Measurements from ENCODE around the gene NRN1L.
A peak's percentile ranks its signal among the peaks of the same experiment; 100 is the strongest.

Gene NRN1L

DNA sequence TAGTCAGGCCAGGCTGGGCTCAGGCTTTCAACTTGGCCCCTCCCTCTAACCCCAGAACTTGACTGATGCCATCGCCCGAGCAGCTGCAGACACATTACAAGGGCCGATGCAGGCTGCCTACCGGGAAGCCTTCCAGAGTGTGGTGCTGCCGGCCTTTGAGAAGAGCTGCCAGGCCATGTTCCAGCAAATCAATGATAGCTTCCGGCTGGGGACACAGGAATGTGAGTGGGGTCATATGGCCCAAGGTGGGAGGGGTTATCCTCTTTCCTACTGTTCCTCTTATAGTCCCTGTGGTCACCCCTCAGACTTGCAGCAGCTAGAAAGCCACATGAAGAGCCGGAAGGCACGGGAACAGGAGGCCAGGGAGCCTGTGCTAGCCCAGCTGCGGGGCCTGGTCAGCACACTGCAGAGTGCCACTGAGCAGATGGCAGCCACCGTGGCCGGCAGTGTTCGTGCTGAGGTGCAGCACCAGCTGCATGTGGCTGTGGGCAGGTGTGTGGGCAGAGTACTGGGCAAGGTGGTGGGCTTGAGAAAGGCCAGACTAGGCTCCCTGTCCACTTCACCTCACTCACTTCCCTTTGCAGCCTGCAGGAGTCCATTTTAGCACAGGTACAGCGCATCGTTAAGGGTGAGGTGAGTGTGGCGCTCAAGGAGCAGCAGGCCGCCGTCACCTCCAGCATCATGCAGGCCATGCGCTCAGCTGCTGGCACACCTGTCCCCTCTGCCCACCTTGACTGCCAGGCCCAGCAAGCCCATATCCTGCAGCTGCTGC is 2.1 kb upstream of the NRN1L start:
- peaks cover 39% of the 10 kb centered on the region for H3K36me3 ChIP-seq (ENCODE audit: control insufficient read depth, insufficient read depth, low read length)
- 94 to 95% methylated on average over 18 of the region's 18 CpGs for WGBS, 2 experiments
- H3K27ac ChIP-seq (ENCODE audit: insufficient read depth, low read depth, low read length, poor library complexity, severe bottlenecking), result no peak overlapping the region
- H3K4me1 ChIP-seq (ENCODE audit: control insufficient read depth, insufficient read depth, low read length), result no peaks in the 10 kb centered on the region
- H3K4me3 ChIP-seq (ENCODE audit: insufficient read depth, low read depth, low read length), result no peak overlapping the region
- H3K9me3 ChIP-seq (ENCODE audit: control insufficient read depth, low read length), result no peaks in the 10 kb centered on the region
- H3K27me3 ChIP-seq (ENCODE audit: control insufficient read depth, insufficient read depth, low read length, poor library complexity, severe bottlenecking), result no peaks in the 10 kb centered on the region

DNA sequence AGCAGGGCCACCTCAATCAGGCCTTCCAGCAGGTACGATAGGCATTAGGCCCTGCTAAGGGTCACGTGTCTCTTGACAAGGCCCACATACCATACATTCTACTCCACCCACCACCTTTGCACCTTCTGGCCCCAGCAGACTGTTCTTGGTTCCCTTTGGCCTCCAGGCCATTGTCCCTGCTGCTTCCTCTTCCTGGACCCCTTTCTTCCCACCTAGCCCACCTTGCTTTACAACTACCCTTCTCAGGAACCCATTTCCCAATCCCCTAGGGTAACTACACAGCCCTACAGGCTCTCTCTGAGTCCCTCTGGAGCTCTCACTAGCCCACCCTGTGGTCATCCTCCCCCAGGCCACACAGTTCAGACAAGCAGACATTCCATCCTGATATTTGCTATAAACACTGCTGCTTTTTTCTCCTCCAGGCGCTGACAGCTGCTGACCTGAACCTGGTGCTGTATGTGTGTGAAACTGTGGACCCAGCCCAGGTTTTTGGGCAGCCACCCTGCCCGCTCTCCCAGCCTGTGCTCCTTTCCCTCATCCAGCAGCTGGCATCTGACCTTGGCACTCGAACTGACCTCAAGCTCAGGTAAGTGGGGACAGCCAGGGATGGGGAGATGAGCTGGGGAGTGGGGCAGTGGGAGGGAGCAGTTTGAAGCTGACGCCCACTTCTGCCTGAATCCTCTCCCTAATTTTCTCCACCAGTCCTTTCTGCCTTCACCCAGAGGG is 1.4 kb upstream of the NRN1L start:
- Histone ChIP-seq H3K36me3 (ENCODE audit: control insufficient read depth, insufficient read depth, low read length) (peaks cover 33% of the 10 kb centered on the region), H3K4me1 (ENCODE audit: control insufficient read depth, insufficient read depth, low read length) (no peaks in the 10 kb centered on the region), H3K27ac (ENCODE audit: insufficient read depth, low read depth, low read length, poor library complexity, severe bottlenecking) (no peak overlapping the region), H3K4me3 (ENCODE audit: insufficient read depth, low read depth, low read length) (no peak overlapping the region), H3K9me3 (ENCODE audit: control insufficient read depth, low read length) (no peaks in the 10 kb centered on the region), H3K27me3 (ENCODE audit: control insufficient read depth, insufficient read depth, low read length, poor library complexity, severe bottlenecking) (no peaks in the 10 kb centered on the region)
- WGBS, 2 experiments, result 82 to 94% methylated on average over 6 of the region's 6 CpGs

DNA sequence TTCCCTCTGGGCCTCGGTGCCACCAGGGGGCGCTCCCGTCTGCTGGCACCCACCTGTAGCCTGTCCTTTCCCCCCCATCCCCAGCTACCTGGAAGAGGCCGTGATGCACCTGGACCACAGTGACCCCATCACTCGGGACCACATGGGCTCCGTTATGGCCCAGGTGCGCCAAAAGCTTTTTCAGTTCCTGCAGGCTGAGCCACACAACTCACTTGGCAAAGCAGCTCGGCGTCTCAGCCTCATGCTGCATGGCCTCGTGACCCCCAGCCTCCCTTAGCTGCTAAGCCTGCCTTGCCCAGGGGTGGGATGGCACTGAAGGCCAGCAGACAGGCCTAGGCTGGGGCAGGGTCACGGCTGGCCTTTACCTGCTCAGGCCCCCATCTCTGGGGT is 818 bp upstream of the NRN1L start:
- no peaks in the 10 kb centered on the region for H3K4me1 ChIP-seq (ENCODE audit: control insufficient read depth, insufficient read depth, low read length)
- no peaks in the 10 kb centered on the region for H3K27me3 ChIP-seq (ENCODE audit: control insufficient read depth, insufficient read depth, low read length, poor library complexity, severe bottlenecking)
- 65 to 67% methylated on average over 11 of the region's 11 CpGs for WGBS, 2 experiments
- no peaks in the 10 kb centered on the region for H3K9me3 ChIP-seq (ENCODE audit: control insufficient read depth, low read length)
- peaks cover 27% of the 10 kb centered on the region for H3K36me3 ChIP-seq (ENCODE audit: control insufficient read depth, insufficient read depth, low read length)
- no peak overlapping the region for H3K4me3 ChIP-seq (ENCODE audit: insufficient read depth, low read depth, low read length)
- no peak overlapping the region for H3K27ac ChIP-seq (ENCODE audit: insufficient read depth, low read depth, low read length, poor library complexity, severe bottlenecking)

DNA sequence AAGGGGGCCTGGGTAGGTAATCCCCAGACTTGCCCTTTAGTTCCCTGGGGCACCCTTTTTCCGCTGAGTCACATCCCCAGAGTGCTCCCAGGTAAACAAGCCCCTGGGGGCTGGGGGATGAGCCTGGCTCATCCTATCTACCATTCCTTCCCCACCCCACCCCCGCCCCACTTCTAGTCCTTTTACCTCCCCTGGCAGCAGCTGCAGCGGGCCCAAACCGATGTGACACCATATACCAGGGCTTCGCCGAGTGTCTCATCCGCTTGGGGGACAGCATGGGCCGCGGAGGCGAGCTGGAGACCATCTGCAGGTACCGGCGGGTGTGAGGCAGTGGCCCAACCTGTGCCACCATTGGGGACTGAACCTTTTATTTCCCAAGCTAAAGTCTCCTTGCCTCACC is 860 bp downstream of the NRN1L start:
- H3K4me3 ChIP-seq (ENCODE audit: insufficient read depth, low read depth, low read length), result no peak overlapping the region
- WGBS, 2 experiments, result 90 to 93% methylated on average over 12 of the region's 12 CpGs
- H3K27me3 ChIP-seq (ENCODE audit: control insufficient read depth, insufficient read depth, low read length, poor library complexity, severe bottlenecking), result no peaks in the 10 kb centered on the region
- no peaks in the 10 kb centered on the region for H3K9me3 ChIP-seq (ENCODE audit: control insufficient read depth, low read length)
- no peak overlapping the region for H3K27ac ChIP-seq (ENCODE audit: insufficient read depth, low read depth, low read length, poor library complexity, severe bottlenecking)
- peaks cover 11% of the 10 kb centered on the region for H3K36me3 ChIP-seq (ENCODE audit: control insufficient read depth, insufficient read depth, low read length)
- H3K4me1 ChIP-seq (ENCODE audit: control insufficient read depth, insufficient read depth, low read length), result no peaks in the 10 kb centered on the region

DNA sequence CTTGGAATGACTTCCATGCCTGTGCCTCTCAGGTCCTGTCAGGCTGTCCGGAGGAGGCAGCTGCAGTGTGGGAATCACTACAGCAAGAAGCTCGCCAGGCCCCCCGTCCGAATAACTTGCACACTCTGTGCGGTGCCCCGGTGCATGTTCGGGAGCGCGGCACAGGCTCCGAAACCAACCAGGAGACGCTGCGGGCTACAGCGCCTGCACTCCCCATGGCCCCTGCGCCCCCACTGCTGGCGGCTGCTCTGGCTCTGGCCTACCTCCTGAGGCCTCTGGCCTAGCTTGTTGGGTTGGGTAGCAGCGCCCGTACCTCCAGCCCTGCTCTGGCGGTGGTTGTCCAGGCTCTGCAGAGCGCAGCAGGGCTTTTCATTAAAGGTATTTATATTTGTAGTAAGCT is 1.3 kb downstream of the NRN1L start:
- Histone ChIP-seq H3K27me3 (ENCODE audit: control insufficient read depth, insufficient read depth, low read length, poor library complexity, severe bottlenecking) (no peaks in the 10 kb centered on the region), H3K36me3 (ENCODE audit: control insufficient read depth, insufficient read depth, low read length) (peaks cover 10% of the 10 kb centered on the region), H3K4me1 (ENCODE audit: control insufficient read depth, insufficient read depth, low read length) (no peaks in the 10 kb centered on the region), H3K4me3 (ENCODE audit: insufficient read depth, low read depth, low read length) (no peak overlapping the region), H3K27ac (ENCODE audit: insufficient read depth, low read depth, low read length, poor library complexity, severe bottlenecking) (no peak overlapping the region), H3K9me3 (ENCODE audit: control insufficient read depth, low read length) (no peaks in the 10 kb centered on the region)
- 94% methylated on average over 19 of the region's 19 CpGs for WGBS, 2 experiments

DNA sequence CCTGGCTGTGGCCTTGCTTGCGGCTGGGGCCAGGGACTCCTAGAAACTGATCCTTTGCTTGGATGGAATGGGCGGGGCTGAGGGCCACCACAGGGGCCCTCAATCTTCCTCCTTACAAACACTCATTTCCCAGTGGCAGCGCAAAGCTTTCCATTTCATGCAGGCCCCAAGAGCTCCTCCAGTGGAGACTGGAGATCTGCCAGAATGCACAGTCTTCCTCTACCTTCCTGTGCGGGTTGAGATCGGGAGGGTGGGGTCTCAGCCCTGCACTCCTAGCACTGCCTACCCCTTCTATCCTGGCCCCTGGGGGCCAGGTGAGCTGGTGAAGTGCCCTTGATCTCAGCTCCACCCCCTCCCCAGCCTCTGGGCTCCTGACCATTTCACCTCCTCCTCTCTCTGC is 1.7 kb downstream of the NRN1L start:
- Histone ChIP-seq H3K27me3 (ENCODE audit: control insufficient read depth, insufficient read depth, low read length, poor library complexity, severe bottlenecking) (no peaks in the 10 kb centered on the region), H3K9me3 (ENCODE audit: control insufficient read depth, low read length) (no peaks in the 10 kb centered on the region), H3K36me3 (ENCODE audit: control insufficient read depth, insufficient read depth, low read length) (peaks cover 10% of the 10 kb centered on the region), H3K4me3 (ENCODE audit: insufficient read depth, low read depth, low read length) (no peak overlapping the region), H3K27ac (ENCODE audit: insufficient read depth, low read depth, low read length, poor library complexity, severe bottlenecking) (no peak overlapping the region), H3K4me1 (ENCODE audit: control insufficient read depth, insufficient read depth, low read length) (no peaks in the 10 kb centered on the region)
- WGBS, 2 experiments, result 88 to 89% methylated on average over 5 of the region's 5 CpGs

DNA sequence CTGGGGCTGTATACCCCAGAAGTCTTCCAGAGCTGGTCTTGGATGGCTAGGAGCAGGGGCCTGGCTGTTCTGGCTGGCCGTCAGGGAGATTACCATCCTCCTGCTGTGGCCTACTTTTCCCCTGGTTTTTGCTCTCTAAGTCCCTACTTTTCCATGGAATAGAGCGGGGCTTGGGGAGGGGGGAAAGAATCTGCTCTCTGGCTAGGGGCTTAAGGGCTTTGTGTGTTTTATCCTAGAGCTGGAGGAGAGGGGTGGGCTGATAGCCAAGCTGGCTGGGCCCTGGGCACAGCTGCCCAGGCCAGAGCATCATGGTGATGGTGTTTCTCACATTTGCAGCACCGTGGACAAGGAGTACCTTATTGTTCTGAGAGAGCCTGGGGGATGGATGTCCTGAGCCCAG is 3.6 kb downstream of the NRN1L start:
- no peaks in the 10 kb centered on the region for H3K27me3 ChIP-seq (ENCODE audit: control insufficient read depth, insufficient read depth, low read length, poor library complexity, severe bottlenecking)
- no peaks in the 10 kb centered on the region for H3K9me3 ChIP-seq (ENCODE audit: control insufficient read depth, low read length)
- H3K27ac ChIP-seq (ENCODE audit: insufficient read depth, low read depth, low read length, poor library complexity, severe bottlenecking), result peak overlapping the region; percentile 32
- 66 to 77% methylated on average over 3 of the region's 3 CpGs for WGBS, 2 experiments
- no peaks in the 10 kb centered on the region for H3K4me1 ChIP-seq (ENCODE audit: control insufficient read depth, insufficient read depth, low read length)
- H3K4me3 ChIP-seq (ENCODE audit: insufficient read depth, low read depth, low read length), result no peak overlapping the region
- no peaks in the 10 kb centered on the region for H3K36me3 ChIP-seq (ENCODE audit: control insufficient read depth, insufficient read depth, low read length)

DNA sequence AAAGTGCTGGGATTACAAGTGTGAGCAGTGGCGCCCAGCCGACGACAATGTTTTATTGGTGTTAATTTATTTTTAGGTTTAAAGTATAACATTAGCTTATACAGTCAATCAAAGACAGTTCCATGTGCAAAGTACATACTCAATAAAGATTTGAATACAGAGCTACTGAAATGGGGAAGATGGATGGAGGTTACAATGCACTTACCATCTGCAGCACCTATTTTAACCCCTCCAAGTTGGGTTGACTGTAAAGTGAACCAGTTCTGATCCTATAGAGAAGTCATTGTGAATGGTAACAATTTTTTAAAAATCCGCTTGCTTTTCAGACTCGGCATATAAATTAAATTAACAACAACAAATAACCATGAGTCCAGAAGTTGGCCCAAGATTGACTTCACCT is 7.7 kb downstream of the NRN1L start:
- WGBS, 2 experiments, result 66 to 72% methylated on average over 3 to 4 of the region's 5 CpGs
- H3K4me1 ChIP-seq (ENCODE audit: control insufficient read depth, insufficient read depth, low read length), result peaks cover 6% of the 10 kb centered on the region
- no peaks in the 10 kb centered on the region for H3K9me3 ChIP-seq (ENCODE audit: control insufficient read depth, low read length)
- H3K27me3 ChIP-seq (ENCODE audit: control insufficient read depth, insufficient read depth, low read length, poor library complexity, severe bottlenecking), result no peaks in the 10 kb centered on the region
- H3K27ac ChIP-seq (ENCODE audit: insufficient read depth, low read depth, low read length, poor library complexity, severe bottlenecking), result no peak overlapping the region
- H3K4me3 ChIP-seq (ENCODE audit: insufficient read depth, low read depth, low read length), result peak overlapping the region; percentile 20
- H3K36me3 ChIP-seq (ENCODE audit: control insufficient read depth, insufficient read depth, low read length), result no peaks in the 10 kb centered on the region

DNA sequence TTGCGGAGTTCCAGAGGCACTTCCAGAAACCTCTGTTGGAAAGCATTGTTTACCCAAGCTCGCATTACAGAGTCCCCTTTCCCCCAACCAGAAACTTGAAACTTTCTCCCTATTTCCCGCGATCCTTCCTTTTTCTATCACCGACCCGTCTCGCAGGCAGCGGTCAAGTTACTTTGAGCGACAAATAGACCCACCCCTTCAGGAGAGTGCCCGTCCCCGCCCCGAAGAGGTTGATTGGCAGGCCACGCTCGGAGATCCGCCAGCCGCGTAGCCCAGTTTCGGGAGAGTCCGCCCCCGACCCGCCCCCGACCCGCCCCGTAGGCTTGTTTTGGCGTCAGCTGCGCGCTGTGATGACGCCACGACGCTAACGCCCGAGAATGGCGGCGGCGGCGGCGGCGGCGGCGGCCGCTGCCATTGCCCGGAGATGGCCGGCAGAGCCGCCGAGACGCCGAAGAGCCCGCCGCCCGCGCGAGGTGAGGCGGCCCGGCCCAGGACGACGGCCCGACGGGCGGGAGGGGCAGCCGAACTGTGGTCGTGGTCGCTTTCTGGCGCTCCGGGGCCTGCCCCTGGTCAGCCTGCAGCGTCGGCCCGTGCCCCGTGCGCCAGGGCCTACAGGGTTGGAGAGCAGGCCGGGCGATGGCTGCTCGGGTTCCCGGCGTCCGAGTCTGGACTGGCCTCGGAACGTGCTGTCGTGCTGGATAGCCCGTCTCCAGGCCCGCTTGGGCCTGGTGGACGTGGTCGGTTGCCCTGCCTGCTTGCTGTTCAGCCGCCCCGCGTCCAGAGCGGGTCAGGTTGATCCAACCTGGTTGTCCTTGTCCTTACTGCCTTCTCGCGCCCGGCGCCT is 8.4 kb downstream of the NRN1L start, which contains the start of gene PSKH1:
TSS of gene PSKH1 (plus strand) at position 356 of the 844 bp plus-strand sequence. CDS start 15,496 bp downstream, outside the sequence.
- H3K4me1 ChIP-seq (ENCODE audit: control insufficient read depth, insufficient read depth, low read length), result peaks cover 6% of the 10 kb centered on the region
- 0% methylated on average over 90 of the region's 90 CpGs for WGBS, 2 experiments
- no peaks in the 10 kb centered on the region for H3K36me3 ChIP-seq (ENCODE audit: control insufficient read depth, insufficient read depth, low read length)

More for the DNA sequence above, 8.4 kb downstream of the NRN1L start, which contains the start of gene PSKH1:
- H3K4me3 ChIP-seq (ENCODE audit: insufficient read depth, low read depth, low read length), result peak within 1 kb of the TSS; percentile 97
- H3K27me3 ChIP-seq (ENCODE audit: control insufficient read depth, insufficient read depth, low read length, poor library complexity, severe bottlenecking), result no peaks in the 10 kb centered on the region
- H3K9me3 ChIP-seq (ENCODE audit: control insufficient read depth, low read length), result no peaks in the 10 kb centered on the region
- H3K27ac ChIP-seq (ENCODE audit: insufficient read depth, low read depth, low read length, poor library complexity, severe bottlenecking), result peak within 1 kb of the TSS; percentile 83
